Measurements from ENCODE around the gene HK1.

Gene HK1

GRCh38 chr10:69352569-69353264 is 74.4 kb downstream of the HK1 start:
- DNase-seq, result no peak

DNA sequence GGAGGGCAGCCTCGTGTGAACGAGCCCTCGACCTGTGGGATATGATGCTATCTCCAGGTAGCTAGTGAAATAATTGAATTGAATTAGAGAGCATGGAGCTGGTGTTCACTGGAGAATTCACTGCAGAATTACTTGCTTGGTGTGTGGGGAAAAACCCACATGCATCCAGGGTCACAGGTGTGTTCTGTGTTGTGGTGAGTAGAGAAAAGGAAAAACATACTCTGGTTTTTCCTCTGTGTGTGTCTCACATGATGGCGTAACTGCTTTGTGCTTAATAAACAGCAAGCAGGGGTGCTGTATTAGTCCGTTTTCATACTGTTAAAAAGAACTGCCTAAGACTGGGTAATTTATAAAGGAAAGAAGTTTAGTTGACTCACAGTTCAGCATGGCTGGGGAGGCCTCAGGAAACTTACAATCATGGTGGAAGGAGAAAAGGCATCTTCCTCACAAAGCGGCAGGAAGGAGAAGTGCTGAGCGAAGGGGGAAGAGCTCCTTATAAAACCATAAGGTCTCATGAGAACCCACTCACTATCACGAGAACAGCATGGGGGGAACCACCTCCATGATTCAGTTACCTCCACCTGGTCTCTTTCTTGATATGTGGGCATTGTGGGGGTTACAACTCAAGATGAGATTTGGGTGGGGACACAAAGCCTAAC is 75.8 kb downstream of the HK1 start:
- DNase-seq, result no peak

DNA sequence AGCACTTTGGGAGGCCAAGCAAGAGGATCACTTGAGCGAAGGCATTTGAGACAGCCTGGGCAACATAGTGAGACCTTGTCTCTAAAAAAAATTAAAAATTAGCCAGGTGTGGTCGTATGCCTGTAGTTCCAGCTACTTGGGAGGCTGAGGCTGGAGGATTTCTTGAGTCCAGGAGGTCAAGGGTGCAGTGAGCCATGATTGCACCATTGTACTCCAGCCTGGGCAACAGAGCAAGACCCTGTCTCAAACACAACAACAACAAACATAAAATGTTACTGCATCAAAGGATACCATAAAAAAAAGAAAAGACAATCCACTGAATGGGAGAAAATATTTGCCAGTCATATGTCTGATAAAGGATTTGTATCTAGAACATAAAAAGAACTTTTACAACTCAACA is 77.9 kb downstream of the HK1 start:
- no peak for DNase-seq

DNA sequence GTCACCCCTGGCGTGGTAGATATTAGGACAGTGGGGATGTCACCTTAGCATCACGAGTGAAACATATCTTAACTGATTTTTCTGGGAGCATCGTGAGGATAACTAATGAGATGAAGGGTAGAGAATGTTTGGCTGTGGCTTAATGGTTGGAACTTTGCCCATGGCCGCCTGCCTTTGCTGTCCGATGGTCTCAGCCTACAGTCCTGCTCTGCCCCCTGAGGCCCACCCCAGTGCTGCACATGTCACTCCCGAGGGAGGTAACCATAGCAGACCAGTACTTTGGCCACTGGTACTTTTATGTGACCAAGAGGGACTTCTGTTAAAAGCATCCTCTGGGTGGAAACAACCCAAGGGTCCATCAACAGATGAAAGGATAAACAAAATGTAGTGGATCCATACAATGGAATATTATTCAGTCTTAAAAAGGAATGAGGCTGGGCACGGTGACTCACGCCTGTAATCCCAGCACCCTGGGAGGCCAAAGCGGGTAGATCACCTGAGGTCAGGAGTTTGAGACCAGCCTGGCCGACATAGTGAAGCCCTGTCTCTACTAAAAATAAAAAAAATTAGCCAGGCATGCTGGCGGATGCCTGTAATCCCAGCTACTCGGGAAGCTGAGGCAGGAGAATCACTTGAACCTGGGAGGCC is 80.0 kb downstream of the HK1 start:
- DNase-seq, result no peak

- no peak for DNase-seq
These were observed 80.9 kb downstream of the HK1 start for GRCh38 chr10:69359148-69359547.

GRCh38 chr10:69359594-69359993 is 81.3 kb downstream of the HK1 start:
- DNase-seq, result no peak

DNA sequence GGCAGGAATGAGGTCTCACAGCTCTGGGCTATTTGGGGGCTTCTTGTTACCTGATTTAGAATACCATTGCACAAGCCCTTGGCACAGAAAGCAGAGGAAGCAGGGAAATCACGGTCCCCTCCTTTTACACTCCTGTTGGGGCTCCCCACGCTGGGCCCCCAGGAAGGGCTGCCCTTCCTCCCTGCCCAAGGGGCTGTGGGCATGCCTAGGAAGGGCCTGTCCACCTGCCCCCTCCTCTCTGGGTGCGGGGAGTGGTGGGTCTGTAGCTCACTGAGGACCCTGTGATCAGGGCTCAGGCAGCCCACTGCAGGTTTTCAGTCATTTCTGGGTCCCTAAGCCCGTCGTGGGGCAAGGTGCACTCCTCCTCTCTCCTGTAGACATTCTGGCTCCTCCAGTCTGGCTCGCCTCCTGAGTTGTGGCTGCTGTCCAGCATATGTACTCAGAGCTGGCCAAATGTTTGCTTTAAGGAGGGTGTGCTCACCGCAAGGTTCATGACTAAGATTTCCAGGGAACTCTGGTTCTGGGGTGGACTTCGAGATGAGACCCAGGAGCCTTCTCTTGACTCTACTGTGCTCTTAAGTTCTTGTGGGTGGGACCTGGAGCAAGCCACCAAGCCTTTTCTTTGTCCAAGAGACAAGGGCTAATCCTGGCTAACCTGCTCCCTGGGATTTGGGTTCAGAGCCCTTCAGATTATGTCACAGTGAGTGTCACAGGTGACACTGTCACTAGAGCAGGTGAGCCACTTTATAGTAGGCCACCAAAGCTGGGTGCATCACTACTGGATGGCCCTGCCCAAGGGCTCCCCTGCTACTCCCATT is 82.4 kb downstream of the HK1 start:
- DNase-seq, result no peak

GRCh38 chr10:69361303-69361614 is 83.0 kb downstream of the HK1 start:
- DNase-seq, result no peak

DNA sequence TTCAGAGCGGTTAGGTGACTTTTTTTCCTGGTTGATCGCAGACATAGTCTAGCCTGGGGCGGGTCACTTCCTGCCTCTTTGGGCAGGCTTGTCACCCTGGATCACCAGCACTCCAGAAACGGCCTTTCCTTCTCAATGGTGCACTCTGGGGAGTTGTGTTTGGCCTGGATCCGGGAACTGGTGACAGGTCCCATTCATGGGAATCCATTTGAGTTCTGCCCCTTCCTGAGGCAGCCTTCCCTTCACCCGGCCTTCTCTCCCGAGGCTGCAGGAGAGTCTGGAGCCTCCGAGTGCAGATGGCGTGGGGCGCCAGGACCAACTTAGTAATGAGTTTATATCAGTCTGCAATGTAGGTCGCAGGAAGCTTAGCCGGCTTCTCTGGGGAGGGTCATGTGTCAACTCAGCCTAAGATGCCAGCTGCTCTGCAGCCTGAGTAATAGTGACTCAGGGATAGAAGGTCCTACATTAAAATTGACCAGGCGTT is 84.2 kb downstream of the HK1 start:
- DNase-seq, result no peak

DNA sequence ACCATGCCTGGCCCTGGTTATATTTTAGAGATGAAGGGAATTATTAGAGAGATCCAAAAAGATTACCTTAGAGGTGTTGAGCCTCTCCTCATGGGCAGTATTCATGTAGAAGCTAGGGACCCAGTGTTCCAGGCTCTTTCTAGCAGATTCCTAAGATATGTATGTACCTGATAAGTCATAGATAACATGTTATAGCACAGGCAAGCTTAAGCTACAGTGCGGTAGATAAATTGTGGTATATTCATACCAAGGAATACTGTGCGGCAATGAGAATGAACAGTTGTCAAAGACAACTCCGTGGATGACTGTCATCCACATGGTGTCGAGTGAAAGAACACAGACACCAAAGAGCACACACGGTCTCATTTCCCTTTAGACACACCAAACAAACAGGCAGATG is 85.4 kb downstream of the HK1 start:
- DNase-seq, result no peak

DNA sequence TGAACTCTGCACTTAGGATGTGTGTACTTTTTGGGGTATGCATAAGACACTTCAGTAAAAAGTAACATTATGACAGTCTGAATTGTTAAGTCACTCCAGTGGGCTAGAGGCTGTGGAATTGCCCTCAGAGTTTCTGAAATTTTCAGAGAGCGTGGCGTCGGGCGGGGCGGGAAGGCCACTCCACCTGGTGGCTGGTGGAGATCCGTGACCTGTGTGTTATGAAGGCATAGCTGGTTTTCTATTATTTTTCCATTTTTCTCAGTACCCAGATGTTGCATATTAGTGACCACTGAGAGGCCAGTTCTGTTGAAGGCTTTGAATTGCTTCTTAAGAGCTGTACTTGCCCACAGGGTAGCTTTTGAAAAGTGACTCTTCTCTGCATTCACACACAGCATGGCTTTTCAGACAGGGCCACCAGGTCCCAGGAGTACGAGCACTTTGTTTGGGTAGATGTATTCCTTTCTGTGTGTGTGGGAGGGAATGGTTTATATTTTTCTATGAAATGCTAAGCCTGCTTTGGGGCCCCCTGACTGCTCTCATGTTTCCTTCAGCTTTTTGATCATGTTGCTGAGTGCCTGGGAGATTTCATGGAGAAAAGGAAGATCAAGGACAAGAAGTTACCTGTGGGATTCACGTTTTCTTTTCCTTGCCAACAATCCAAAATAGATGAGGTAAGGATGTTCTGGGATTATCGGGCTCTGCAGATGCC is 86.1 kb downstream of the HK1 start:
- no peak for DNase-seq

DNA sequence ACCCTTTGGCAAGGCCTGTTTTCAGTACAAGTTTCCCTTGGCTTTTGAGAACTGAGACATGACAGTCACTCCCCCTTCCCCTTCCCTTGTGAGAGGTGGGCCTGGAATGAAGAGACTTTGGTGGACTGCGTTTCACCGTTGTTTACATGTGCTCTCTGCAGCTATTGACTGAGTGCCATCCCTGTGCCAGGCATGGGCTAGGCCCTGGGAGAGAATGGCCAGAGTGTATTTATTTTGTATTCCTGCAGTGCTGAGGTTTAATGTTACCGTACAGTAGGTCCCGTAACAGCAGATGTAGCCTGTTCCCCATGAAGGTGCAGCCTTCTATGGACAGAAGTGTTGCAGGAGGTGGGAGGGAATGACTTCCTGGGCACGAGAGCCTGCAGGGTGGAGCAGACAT is 88.4 kb downstream of the HK1 start:
- DNase-seq, result no peak

- DNase-seq, result no peak
These were observed 89.2 kb downstream of the HK1 start for GRCh38 chr10:69367469-69367868.

GRCh38 chr10:69372126-69372980 is 94.1 kb downstream of the HK1 start:
- DNase-seq, result no peak

DNA sequence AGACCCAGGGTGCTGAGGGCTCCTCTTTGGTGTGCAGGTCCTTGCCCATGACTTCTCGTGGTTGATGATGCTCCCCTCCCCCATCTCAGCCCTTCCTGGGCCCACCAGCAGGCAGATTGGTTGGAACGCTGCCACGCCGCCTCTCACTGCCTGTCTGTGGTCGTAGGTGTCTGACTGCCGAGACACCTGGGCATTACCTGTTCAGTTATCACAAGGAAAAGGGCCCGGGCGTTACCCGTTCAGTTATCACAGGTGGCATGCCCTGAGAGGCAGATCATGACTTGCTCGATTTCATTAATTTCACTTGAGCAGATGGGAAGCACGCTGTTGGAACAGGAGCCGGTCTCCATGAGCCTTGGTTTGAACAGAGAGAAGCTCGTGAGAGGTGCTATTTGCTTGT is 95.9 kb downstream of the HK1 start:
- DNase-seq, result no peak

DNA sequence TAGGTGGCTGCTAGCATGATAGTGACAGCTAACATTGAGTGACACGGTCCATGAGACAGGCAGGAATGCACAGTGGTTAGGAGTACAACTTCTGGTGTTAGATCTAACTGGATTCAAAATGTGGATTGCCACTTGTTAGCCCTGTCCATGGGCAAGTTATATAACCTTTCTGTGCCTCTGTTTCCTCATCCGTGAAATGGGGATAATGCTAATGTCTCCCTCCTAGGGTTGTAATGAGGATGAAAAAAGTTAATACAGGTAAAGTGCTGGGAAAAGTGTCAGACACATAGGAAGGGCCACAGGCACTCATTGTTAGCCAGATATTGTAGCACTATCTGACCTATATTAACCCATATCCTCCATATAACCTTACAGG is 96.6 kb downstream of the HK1 start:
- no peak for DNase-seq

GRCh38 chr10:69375307-69376151 is 97.2 kb downstream of the HK1 start:
- peak; percentile 64 for DNase-seq

GRCh38 chr10:69376662-69377061 is 98.4 kb downstream of the HK1 start:
- peak; percentile 49 for DNase-seq

- DNase-seq, result no peak
These were observed 98.9 kb downstream of the HK1 start for GRCh38 chr10:69377191-69377590.

- DNase-seq, result no peak
These were observed 99.6 kb downstream of the HK1 start for GRCh38 chr10:69377933-69378332.

DNA sequence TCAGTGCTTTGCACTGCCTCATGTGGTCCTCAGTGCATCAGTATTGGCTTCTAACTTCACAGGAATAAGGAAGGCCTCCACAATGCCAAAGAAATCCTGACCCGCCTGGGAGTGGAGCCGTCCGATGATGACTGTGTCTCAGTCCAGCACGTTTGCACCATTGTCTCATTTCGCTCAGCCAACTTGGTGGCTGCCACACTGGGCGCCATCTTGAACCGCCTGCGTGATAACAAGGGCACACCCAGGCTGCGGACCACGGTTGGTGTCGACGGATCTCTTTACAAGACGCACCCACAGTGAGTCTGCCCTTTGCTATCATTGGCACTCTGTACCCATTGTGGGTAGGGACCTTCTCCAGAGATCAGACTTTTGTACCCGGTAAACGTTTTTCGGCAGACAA is 101.5 kb downstream of the HK1 start:
- DNase-seq, result no peak

All from islet precursor cell (in vitro differentiated cells).